AG10803 (cell line): Measurements from ENCODE around the gene GMFB.

ENCODE experiments used
- DNase-seq: peaks from one replicate; pipeline ENCODE4 v3.0.0; 2010; ENCODE audit warnings: low read depth
- H3K4me3 ChIP-seq: 2 replicates; pipeline ENCODE4 v1.5.1; 2011; ENCODE audit warnings: mild to moderate bottlenecking, low read length, control low read depth
- CTCF ChIP-seq: conservative IDR thresholded peaks from 2 replicates; pipeline ENCODE4 v1.5.1; 2011; ENCODE audit warnings: mild to moderate bottlenecking, low read length, control low read depth, inconsistent platforms

The GMFB gene

GRCh38 chr14:54488646-54489317, at the start of gene GMFB:
GMFB (minus strand) TSS chr14:54488980; CDS start chr14:54488927, 53 bp downstream.
- H3K4me3 ChIP-seq: peak within 1 kb of the TSS; percentile 92
- DNase-seq: peak; percentile 95
- peak; percentile 57 for TF ChIP-seq CTCF

GRCh38 chr14:54538055-54538454, 49.3 kb upstream of the GMFB start:
- no peak for TF ChIP-seq CTCF
- no peak overlapping the region for H3K4me3 ChIP-seq
- no peak for DNase-seq

GRCh38 chr14:54537651-54538050, 48.9 kb upstream of the GMFB start:
- no peak overlapping the region for H3K4me3 ChIP-seq
- TF ChIP-seq CTCF: no peak

GRCh38 chr14:54535646-54536045, 46.9 kb upstream of the GMFB start:
- peak; percentile 31 for DNase-seq
- no peak overlapping the region for H3K4me3 ChIP-seq
- TF ChIP-seq CTCF: no peak

More at GRCh38 chr14:54537651-54538050, 48.9 kb upstream of the GMFB start:
- DNase-seq: no peak

- peak; percentile 58 for DNase-seq
- no peak for TF ChIP-seq CTCF
- no peak overlapping the region for H3K4me3 ChIP-seq
Observed at GRCh38 chr14:54535126-54535525, 46.3 kb upstream of the GMFB start.

- DNase-seq: no peak
- no peak for TF ChIP-seq CTCF
Observed at GRCh38 chr14:54533100-54533499, 44.3 kb upstream of the GMFB start.

More at GRCh38 chr14:54533100-54533499, 44.3 kb upstream of the GMFB start:
- no peak overlapping the region for H3K4me3 ChIP-seq
